Activated T-helper 2 cell treated with anti-CD3 and anti-CD28 coated beads, Interferon-gamma antibody, Interleukin-2, Interleukin-4, amounts not matched to agents 10 μg/mL and 5 μg/mL and 100 μg/mL, durations not matched to agents 14 hours and 24 hours and 36 hours (primary cell): ENCODE results near the gene FCN2. TPM values are rescaled to one million over a fixed set of nuclear protein-coding genes. Genes with fewer than 3 reads are reported as not detected.

Source experiments
- DNase-seq: peaks from one replicate; pipeline ENCODE4 v3.0.0; 2021; ENCODE audit warnings: low spot score
- H3K27ac Mint-ChIP-seq: one replicate; pipeline ENCODE4 v1.8.0; 2021; ENCODE audit warnings: mixed read lengths
- H3K27me3 Mint-ChIP-seq: one replicate; pipeline ENCODE4 v1.8.0; 2021; ENCODE audit warnings: low read depth, mixed read lengths
- H3K36me3 Mint-ChIP-seq: one replicate; pipeline ENCODE4 v1.8.0; 2021; ENCODE audit warnings: low read depth, mixed read lengths
- H3K4me1 Mint-ChIP-seq: one replicate; pipeline ENCODE4 v1.8.0; 2021; ENCODE audit warnings: low read depth, mixed read lengths
- H3K4me3 Mint-ChIP-seq: one replicate; pipeline ENCODE4 v1.8.0; 2021; ENCODE audit warnings: low read depth, mild to moderate bottlenecking, moderate library complexity, mixed read lengths
- H3K9me3 Mint-ChIP-seq: one replicate; pipeline ENCODE4 v1.8.0; 2021; ENCODE audit warnings: mixed read lengths
- intact Hi-C: fragments of 100-400 bp; cut with micrococcal nuclease; formaldehyde crosslinking; loops from one replicate; pipeline ENCODE4 v1.15.1; 2023
- total RNA-seq: library from RNA; stranded (reverse); gene quantifications from 2 replicates; pipeline ENCODE4 v1.2.3, GENCODE V29; 2022

Gene FCN2
- not detected in 2 replicates for total RNA-seq

- H3K27me3 Mint-ChIP-seq = no peaks in the 10 kb centered on the region
- no peak within 1 kb of the TSS for H3K4me3 Mint-ChIP-seq
- H3K27ac Mint-ChIP-seq = no peak within 1 kb of the TSS
- intact Hi-C loops = no loop called here
- DNase-seq = no peak
- H3K4me1 Mint-ChIP-seq = no peaks in the 10 kb centered on the region
- H3K9me3 Mint-ChIP-seq = no peaks in the 10 kb centered on the region
- no peaks in the 10 kb centered on the region for H3K36me3 Mint-ChIP-seq
Measured at GRCh38 chr9:134880484-134881312, at the start of gene FCN2. FCN2 (plus strand) TSS chr9:134880810; CDS start chr9:134880822, 12 bp downstream.

GRCh38 chr9:134830926-134831720, 49.5 kb upstream of the FCN2 start:
- no peak overlapping the region for H3K27ac Mint-ChIP-seq
- intact Hi-C loops = no loop called here
- no peak for DNase-seq
- H3K27me3 Mint-ChIP-seq = no peaks in the 10 kb centered on the region
- H3K9me3 Mint-ChIP-seq = no peaks in the 10 kb centered on the region
- no peak overlapping the region for H3K4me3 Mint-ChIP-seq
- no peaks in the 10 kb centered on the region for H3K4me1 Mint-ChIP-seq
- no peaks in the 10 kb centered on the region for H3K36me3 Mint-ChIP-seq

- H3K27ac Mint-ChIP-seq = no peak overlapping the region
- H3K4me1 Mint-ChIP-seq = no peaks in the 10 kb centered on the region
- intact Hi-C loops = no loop called here
- no peaks in the 10 kb centered on the region for H3K9me3 Mint-ChIP-seq
- H3K27me3 Mint-ChIP-seq = no peaks in the 10 kb centered on the region
- no peak for DNase-seq
- H3K36me3 Mint-ChIP-seq = no peaks in the 10 kb centered on the region
- H3K4me3 Mint-ChIP-seq = no peak overlapping the region
Measured at GRCh38 chr9:134832471-134832870, 48.1 kb upstream of the FCN2 start.

- no peak overlapping the region for H3K4me3 Mint-ChIP-seq
- H3K27ac Mint-ChIP-seq = no peak overlapping the region
- DNase-seq = no peak
- H3K27me3 Mint-ChIP-seq = no peaks in the 10 kb centered on the region
- no peaks in the 10 kb centered on the region for H3K9me3 Mint-ChIP-seq
- H3K36me3 Mint-ChIP-seq = no peaks in the 10 kb centered on the region
- no peaks in the 10 kb centered on the region for H3K4me1 Mint-ChIP-seq
- intact Hi-C loops = no loop called here
Measured at GRCh38 chr9:134833294-134833880, 47.2 kb upstream of the FCN2 start.

- H3K4me1 Mint-ChIP-seq = no peaks in the 10 kb centered on the region
- no peaks in the 10 kb centered on the region for H3K27me3 Mint-ChIP-seq
- intact Hi-C loops = no loop called here
- H3K27ac Mint-ChIP-seq = no peak overlapping the region
- no peaks in the 10 kb centered on the region for H3K36me3 Mint-ChIP-seq
- H3K4me3 Mint-ChIP-seq = no peak overlapping the region
- DNase-seq = no peak
- H3K9me3 Mint-ChIP-seq = no peaks in the 10 kb centered on the region
Measured at GRCh38 chr9:134834217-134834956, 46.2 kb upstream of the FCN2 start.

- no peaks in the 10 kb centered on the region for H3K36me3 Mint-ChIP-seq
- no peaks in the 10 kb centered on the region for H3K4me1 Mint-ChIP-seq
- intact Hi-C loops = no loop called here
- no peaks in the 10 kb centered on the region for H3K9me3 Mint-ChIP-seq
- no peak for DNase-seq
- no peak overlapping the region for H3K27ac Mint-ChIP-seq
- no peak overlapping the region for H3K4me3 Mint-ChIP-seq
- no peaks in the 10 kb centered on the region for H3K27me3 Mint-ChIP-seq
Measured at GRCh38 chr9:134834957-134835419, 45.6 kb upstream of the FCN2 start.

- no peaks in the 10 kb centered on the region for H3K36me3 Mint-ChIP-seq
- no peaks in the 10 kb centered on the region for H3K9me3 Mint-ChIP-seq
- H3K4me3 Mint-ChIP-seq = no peak overlapping the region
- DNase-seq = no peak
- H3K4me1 Mint-ChIP-seq = no peaks in the 10 kb centered on the region
- H3K27me3 Mint-ChIP-seq = no peaks in the 10 kb centered on the region
- intact Hi-C loops = no loop called here
- H3K27ac Mint-ChIP-seq = no peak overlapping the region
Measured at GRCh38 chr9:134835448-134835847, 45.2 kb upstream of the FCN2 start.

- no peak for DNase-seq
- no peak overlapping the region for H3K4me3 Mint-ChIP-seq
- no peaks in the 10 kb centered on the region for H3K27me3 Mint-ChIP-seq
- H3K27ac Mint-ChIP-seq = no peak overlapping the region
- no peaks in the 10 kb centered on the region for H3K9me3 Mint-ChIP-seq
- H3K4me1 Mint-ChIP-seq = no peaks in the 10 kb centered on the region
- no peaks in the 10 kb centered on the region for H3K36me3 Mint-ChIP-seq
- intact Hi-C loops = no loop called here
Measured at GRCh38 chr9:134835987-134836386, 44.6 kb upstream of the FCN2 start.

- H3K9me3 Mint-ChIP-seq = no peaks in the 10 kb centered on the region
Measured at GRCh38 chr9:134836406-134836970, 44.1 kb upstream of the FCN2 start.

GRCh38 chr9:134837529-134837928, 43.1 kb upstream of the FCN2 start:
- no peaks in the 10 kb centered on the region for H3K36me3 Mint-ChIP-seq
- no peaks in the 10 kb centered on the region for H3K27me3 Mint-ChIP-seq
- H3K9me3 Mint-ChIP-seq = no peaks in the 10 kb centered on the region
- H3K4me1 Mint-ChIP-seq = no peaks in the 10 kb centered on the region
- DNase-seq = no peak
- H3K27ac Mint-ChIP-seq = no peak overlapping the region
- H3K4me3 Mint-ChIP-seq = no peak overlapping the region
- intact Hi-C loops = no loop called here

More at GRCh38 chr9:134836406-134836970, 44.1 kb upstream of the FCN2 start:
- no peaks in the 10 kb centered on the region for H3K4me1 Mint-ChIP-seq
- no peaks in the 10 kb centered on the region for H3K27me3 Mint-ChIP-seq
- DNase-seq = no peak
- no peak overlapping the region for H3K27ac Mint-ChIP-seq
- no peak overlapping the region for H3K4me3 Mint-ChIP-seq
- intact Hi-C loops = no loop called here
- no peaks in the 10 kb centered on the region for H3K36me3 Mint-ChIP-seq

GRCh38 chr9:134838651-134839454, 41.8 kb upstream of the FCN2 start:
- Mint-ChIP-seq H3K36me3 (no peaks in the 10 kb centered on the region), H3K27ac (no peak overlapping the region), H3K4me3 (no peak overlapping the region), H3K27me3 (no peaks in the 10 kb centered on the region), H3K9me3 (no peaks in the 10 kb centered on the region), H3K4me1 (no peaks in the 10 kb centered on the region)
- no peak for DNase-seq
- intact Hi-C loops = no loop called here
